GM21529 (cell line): Measurements from ENCODE around the gene CCDC154.

Source experiments
- ATAC-seq: cut with Tn5 transposase; IDR thresholded peaks from one replicate; pipeline ENCODE4 v1.9.1; 2021; ENCODE audit not compliant: unreplicated experiment

The CCDC154 gene

GRCh38 chr16:1397779-1398178 lies 46.6 kb downstream of the CCDC154 start:
- ATAC-seq: no peak

GRCh38 chr16:1395444-1396031 lies 48.8 kb downstream of the CCDC154 start:
- no peak for ATAC-seq

- ATAC-seq: no peak
Observed at GRCh38 chr16:1394367-1394951, 49.9 kb downstream of the CCDC154 start.

GRCh38 chr16:1393613-1394176 lies 50.7 kb downstream of the CCDC154 start:
- ATAC-seq: no peak

GRCh38 chr16:1392826-1393225 lies 51.5 kb downstream of the CCDC154 start:
- no peak for ATAC-seq

GRCh38 chr16:1390239-1390779 lies 54.0 kb downstream of the CCDC154 start:
- ATAC-seq: no peak

- no peak for ATAC-seq
Observed at GRCh38 chr16:1389762-1390161, 54.6 kb downstream of the CCDC154 start.

- ATAC-seq: no peak
Observed at GRCh38 chr16:1387331-1387730, 57.0 kb downstream of the CCDC154 start.

- no peak for ATAC-seq
Observed at GRCh38 chr16:1385232-1385631, 59.1 kb downstream of the CCDC154 start.
